ENCODE data around the gene SENP6. TPM values are rescaled to one million over a fixed set of nuclear protein-coding genes. Genes with fewer than 3 reads are reported as not detected.

Gene SENP6
- total RNA-seq, 4 donors from 2014 or later: 154 to 255 (median 170) TPM

GRCh38 chr6:75611011-75611701, 9.5 kb downstream of the SENP6 start:
- WGBS, 2 donors: 19 to 23% methylated on average over 2 of the region's 2 CpGs
- no peaks in the 10 kb centered on the region for H3K9me3 ChIP-seq
- peaks cover 52 to 62% of the 10 kb centered on the region in 2 donors for H3K4me1 ChIP-seq
- intact Hi-C loops (cut with DNase I): no loop called here
- no peaks in the 10 kb centered on the region for H3K27me3 ChIP-seq
- TF ChIP-seq CTCF (IDR thresholded peaks at IDR 0.05) (no peak), POLR2A (IDR thresholded peaks at IDR 0.05) (no peak)
- no peak for DNase-seq
- no peak overlapping the region for H3K4me3 ChIP-seq (replicated peaks in 1 of 3)
- H3K36me3 ChIP-seq: no peaks in the 10 kb centered on the region
- peak overlapping the region; percentile 22 to 65 (median 28) for H3K27ac ChIP-seq

- TF ChIP-seq CTCF (IDR thresholded peaks at IDR 0.05) (no peak), POLR2A (IDR thresholded peaks at IDR 0.05) (no peak)
- H3K27me3 ChIP-seq: no peaks in the 10 kb centered on the region
- no peak overlapping the region for H3K4me3 ChIP-seq (replicated peaks in 1 of 3)
- H3K27ac ChIP-seq: peak overlapping the region; percentile 22 to 65 (median 28)
- peaks cover 49 to 59% of the 10 kb centered on the region in 2 donors for H3K4me1 ChIP-seq
- no peaks in the 10 kb centered on the region for H3K9me3 ChIP-seq
- intact Hi-C loops (cut with DNase I): no loop called here
- no peaks in the 10 kb centered on the region for H3K36me3 ChIP-seq
- WGBS, 2 donors: 61 to 66% methylated on average over 5 of the region's 5 CpGs
- no peak for DNase-seq
Measured at GRCh38 chr6:75611702-75612375, 10.2 kb downstream of the SENP6 start.

GRCh38 chr6:75612434-75612833, 10.8 kb downstream of the SENP6 start:
- intact Hi-C loops (cut with DNase I): no loop called here
- H3K27ac ChIP-seq: peak overlapping the region; percentile 7 to 65 (median 22)
- H3K27me3 ChIP-seq: no peaks in the 10 kb centered on the region
- DNase-seq: no peak
- no peaks in the 10 kb centered on the region for H3K9me3 ChIP-seq
- no peak overlapping the region for H3K4me3 ChIP-seq (replicated peaks in 1 of 3)
- H3K4me1 ChIP-seq: peaks cover 47 to 59% of the 10 kb centered on the region in 2 donors
- TF ChIP-seq POLR2A (IDR thresholded peaks at IDR 0.05): no peak
- TF ChIP-seq CTCF (IDR thresholded peaks at IDR 0.05): no peak
- H3K36me3 ChIP-seq: no peaks in the 10 kb centered on the region
- 80 to 86% methylated on average over 3 of the region's 3 CpGs for WGBS, 2 donors

GRCh38 chr6:75613056-75613501, 11.4 kb downstream of the SENP6 start:
- H3K36me3 ChIP-seq: no peaks in the 10 kb centered on the region
- H3K27ac ChIP-seq: peak overlapping the region in 2 of 3 donors; percentile 22 to 65
- H3K4me1 ChIP-seq: peaks cover 47 to 59% of the 10 kb centered on the region in 2 donors
- TF ChIP-seq CTCF (IDR thresholded peaks at IDR 0.05): no peak
- no peak for TF ChIP-seq POLR2A (IDR thresholded peaks at IDR 0.05)
- H3K9me3 ChIP-seq: no peaks in the 10 kb centered on the region
- no peak overlapping the region for H3K4me3 ChIP-seq (replicated peaks in 1 of 3)
- DNase-seq: no peak
- 37 to 39% methylated on average over 4 of the region's 4 CpGs for WGBS, 2 donors
- intact Hi-C loops (cut with DNase I): no loop called here
- H3K27me3 ChIP-seq: no peaks in the 10 kb centered on the region

- no peaks in the 10 kb centered on the region for H3K36me3 ChIP-seq
- WGBS, 2 donors: 95 to 100% methylated on average over 1 of the region's 1 CpG
- no peak overlapping the region for H3K4me3 ChIP-seq (replicated peaks in 1 of 3)
- no peak for TF ChIP-seq POLR2A (IDR thresholded peaks at IDR 0.05)
- TF ChIP-seq CTCF (IDR thresholded peaks at IDR 0.05): no peak
- H3K27ac ChIP-seq: no peak overlapping the region
- no peaks in the 10 kb centered on the region for H3K27me3 ChIP-seq
- peaks cover 23 to 26% of the 10 kb centered on the region in 2 donors for H3K4me1 ChIP-seq
- intact Hi-C loops (cut with DNase I): no loop called here
- H3K9me3 ChIP-seq: no peaks in the 10 kb centered on the region
- no peak for DNase-seq
Measured at GRCh38 chr6:75618437-75618836, 16.8 kb downstream of the SENP6 start.
